ENCODE measurements around the gene PPP1R12B. TPM values are rescaled to one million over a fixed set of nuclear protein-coding genes. Genes with fewer than 3 reads are reported as not detected.
"Not testable (repeated sequence)": the region's sequence is repeated elsewhere in the genome, so short reads cannot be mapped to it uniquely, and the experiment has no call there.

Gene PPP1R12B
- polyA plus RNA-seq, 1 donor (not counting 4 experiments of a cell fraction or from before 2014, with no cell fraction given): 6.9 TPM

GRCh38 chr1:202630096-202630495, 281.6 kb downstream of the PPP1R12B start:
- H3K4me2 ChIP-seq (ENCODE audit: control insufficient read depth, extremely low read depth, insufficient read depth, low read depth, low read length); FAIRE-seq; H3K9me3 ChIP-seq (ENCODE audit: control insufficient read depth, low read depth, low read length); H3K4me1 ChIP-seq (ENCODE audit: control insufficient read depth, extremely low read depth, insufficient read depth, low read length); H3K9me1 ChIP-seq (ENCODE audit: control insufficient read depth, extremely low read depth, insufficient read depth, low read length); dilution Hi-C loops (cut with MboI; ENCODE audit: extremely low pct_ligation_motif_present, low sequenced_read_pairs); H3K9ac ChIP-seq (ENCODE audit: control insufficient read depth, extremely low read depth, insufficient read depth, low read length); H3K4me3 ChIP-seq (ENCODE audit: control insufficient read depth in 2 of 3, extremely low read depth in 1 of 3, insufficient read depth in 2 of 3, low read depth in 1 of 3, low read length in 3 of 3); DNase-seq (ENCODE audit: low read depth, low spot score); H3K27me3 ChIP-seq (ENCODE audit: control insufficient read depth, extremely low read depth, insufficient read depth, low read length); H4K20me1 ChIP-seq (ENCODE audit: control insufficient read depth, extremely low read depth, insufficient read depth, low read length); H3K36me3 ChIP-seq (ENCODE audit: control insufficient read depth in 2 of 2, extremely low read depth in 1 of 2, insufficient read depth in 2 of 2, low read length in 2 of 2); H2AFZ ChIP-seq (ENCODE audit: control insufficient read depth, low read length); H3K79me2 ChIP-seq (ENCODE audit: control insufficient read depth, insufficient read depth, low read length); H3K27ac ChIP-seq (ENCODE audit: control insufficient read depth, insufficient read depth, low read length): not testable (repeated sequence)

DNA sequence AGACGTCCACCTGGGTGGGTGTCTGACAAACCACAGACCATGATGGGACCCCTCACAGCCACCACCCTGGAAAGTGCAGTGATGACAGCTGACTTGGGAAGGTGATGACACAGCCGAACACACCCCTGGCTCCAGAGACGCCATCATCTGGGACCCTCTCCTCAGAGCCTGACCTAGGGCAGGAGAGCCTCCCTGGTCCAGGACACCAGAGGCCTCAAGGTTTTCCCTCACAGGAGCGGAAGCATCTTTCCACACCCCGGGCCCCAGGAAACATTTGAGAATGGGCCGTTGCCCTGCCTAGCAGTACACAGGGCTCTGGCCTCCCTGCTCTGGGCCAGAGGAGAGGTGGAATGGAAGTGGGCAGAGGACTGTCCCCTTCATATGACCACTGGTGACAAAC, 282.0 kb downstream of the PPP1R12B start:
- H3K9ac ChIP-seq (ENCODE audit: control insufficient read depth, extremely low read depth, insufficient read depth, low read length): no peak overlapping the region
- H3K9me3 ChIP-seq (ENCODE audit: control insufficient read depth, low read depth, low read length): no peaks in the 10 kb centered on the region
- FAIRE-seq (no peak), DNase-seq (ENCODE audit: low read depth, low spot score) (no peak)
- no peak overlapping the region for H3K27ac ChIP-seq (ENCODE audit: control insufficient read depth, insufficient read depth, low read length)
- no peak for TF ChIP-seq EZH2 (IDR thresholded peaks at IDR 0.05; ENCODE audit: low read length)
- TF ChIP-seq, protein P1, sequence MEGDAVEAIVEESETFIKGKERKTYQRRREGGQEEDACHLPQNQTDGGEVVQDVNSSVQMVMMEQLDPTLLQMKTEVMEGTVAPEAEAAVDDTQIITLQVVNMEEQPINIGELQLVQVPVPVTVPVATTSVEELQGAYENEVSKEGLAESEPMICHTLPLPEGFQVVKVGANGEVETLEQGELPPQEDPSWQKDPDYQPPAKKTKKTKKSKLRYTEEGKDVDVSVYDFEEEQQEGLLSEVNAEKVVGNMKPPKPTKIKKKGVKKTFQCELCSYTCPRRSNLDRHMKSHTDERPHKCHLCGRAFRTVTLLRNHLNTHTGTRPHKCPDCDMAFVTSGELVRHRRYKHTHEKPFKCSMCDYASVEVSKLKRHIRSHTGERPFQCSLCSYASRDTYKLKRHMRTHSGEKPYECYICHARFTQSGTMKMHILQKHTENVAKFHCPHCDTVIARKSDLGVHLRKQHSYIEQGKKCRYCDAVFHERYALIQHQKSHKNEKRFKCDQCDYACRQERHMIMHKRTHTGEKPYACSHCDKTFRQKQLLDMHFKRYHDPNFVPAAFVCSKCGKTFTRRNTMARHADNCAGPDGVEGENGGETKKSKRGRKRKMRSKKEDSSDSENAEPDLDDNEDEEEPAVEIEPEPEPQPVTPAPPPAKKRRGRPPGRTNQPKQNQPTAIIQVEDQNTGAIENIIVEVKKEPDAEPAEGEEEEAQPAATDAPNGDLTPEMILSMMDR (optimal IDR thresholded peaks at IDR 0.05 in 1 of 3, IDR thresholded peaks at IDR 0.05 in 1 of 3, conservative IDR thresholded peaks at IDR 0.05 in 1 of 3; ENCODE audit: extremely low read depth in 1 of 3, insufficient read depth in 2 of 3, low read length in 3 of 3): no peak
- dilution Hi-C loops (cut with MboI; ENCODE audit: extremely low pct_ligation_motif_present, low sequenced_read_pairs): no loop called here
- H3K4me1 ChIP-seq (ENCODE audit: control insufficient read depth, extremely low read depth, insufficient read depth, low read length): no peaks in the 10 kb centered on the region
- no peaks in the 10 kb centered on the region for H3K36me3 ChIP-seq (ENCODE audit: control insufficient read depth in 2 of 2, extremely low read depth in 1 of 2, insufficient read depth in 2 of 2, low read length in 2 of 2)
- H4K20me1 ChIP-seq (ENCODE audit: control insufficient read depth, extremely low read depth, insufficient read depth, low read length): no peaks in the 10 kb centered on the region
- H3K4me2 ChIP-seq (ENCODE audit: control insufficient read depth, extremely low read depth, insufficient read depth, low read depth, low read length): no peak overlapping the region
- H3K27me3 ChIP-seq (ENCODE audit: control insufficient read depth, extremely low read depth, insufficient read depth, low read length): peaks cover 13% of the 10 kb centered on the region
- H3K4me3 ChIP-seq (ENCODE audit: control insufficient read depth in 2 of 3, extremely low read depth in 1 of 3, insufficient read depth in 2 of 3, low read depth in 1 of 3, low read length in 3 of 3): no peak overlapping the region
- no peaks in the 10 kb centered on the region for H3K9me1 ChIP-seq (ENCODE audit: control insufficient read depth, extremely low read depth, insufficient read depth, low read length)
- H3K79me2 ChIP-seq (ENCODE audit: control insufficient read depth, insufficient read depth, low read length): no peaks in the 10 kb centered on the region
- no peak overlapping the region for H2AFZ ChIP-seq (ENCODE audit: control insufficient read depth, low read length)

All from keratinocyte (primary cell).